H1 (cell line): Measurements from ENCODE around the gene RETREG1. TPM values are rescaled to one million over a fixed set of nuclear protein-coding genes. Genes with fewer than 3 reads are reported as not detected.

ENCODE experiments used
- CTCF ChIA-PET: fragments of 300-600 bp; sonication (Branson Sonifier 250); formaldehyde crosslinking; loops from one replicate; lab custom pipeline; 2021; ENCODE audit not compliant: partially characterized antibody; lab: Charles Lee
- POLR2A ChIA-PET: fragments of 300-600 bp; sonication (Branson Sonifier 250); formaldehyde crosslinking; loops from one replicate; lab custom pipeline; 2021; ENCODE audit warnings: inconsistent platforms; ENCODE audit not compliant: partially characterized antibody; lab: Charles Lee
- DNase-seq, 2 experiments: peaks; one replicate each; pipeline versions ENCODE4 v3.0.0 to v3.0.0-alpha.2; 2010 to 2022; ENCODE audit warnings: low spot score in 2 of 2, low read depth in 1 of 2, mixed read lengths in 1 of 2
- FAIRE-seq: peaks from 2 replicates; lab custom pipeline; 2011; peaks lifted over from hg19 to GRCh38; lab: Jason Lieb, UNC
- H2AFZ ChIP-seq: 2 replicates; pipeline ENCODE4 v1.8.1; 2012; ENCODE audit warnings: low read length, inconsistent platforms
- H2AK5ac ChIP-seq: 2 replicates; pipeline ENCODE4 v1.6.1; 2013; ENCODE audit warnings: low read depth, low read length
- H2BK120ac ChIP-seq: replicated peaks from 2 replicates; pipeline ENCODE3; 2013; ENCODE audit warnings: low read depth, low read length, inconsistent platforms
- H2BK12ac ChIP-seq: 2 replicates; pipeline ENCODE4 v1.6.1; 2013; ENCODE audit warnings: low read depth, low read length
- H2BK15ac ChIP-seq: 2 replicates; pipeline ENCODE4 v1.6.1; 2013; ENCODE audit warnings: low read length
- H2BK20ac ChIP-seq: 2 replicates; pipeline ENCODE4 v1.6.1; 2013; ENCODE audit warnings: low read length
- H2BK5ac ChIP-seq: 2 replicates; pipeline ENCODE4 v1.6.1; 2013; ENCODE audit warnings: low read depth, low read length
- H3K14ac ChIP-seq: 2 replicates; pipeline ENCODE4 v1.6.1; 2013; ENCODE audit warnings: inconsistent platforms; ENCODE audit not compliant: insufficient read length
- H3K18ac ChIP-seq: 2 replicates; pipeline ENCODE4 v1.6.1; 2013; ENCODE audit warnings: low read length; ENCODE audit errors: extremely low read depth
- H3K23ac ChIP-seq: 2 replicates; pipeline ENCODE4 v1.6.1; 2013; ENCODE audit warnings: inconsistent platforms; ENCODE audit not compliant: insufficient read length
- H3K23me2 ChIP-seq: 2 replicates; pipeline ENCODE4 v1.6.1; 2013; ENCODE audit warnings: low read depth, low read length
- H3K27ac ChIP-seq: 2 replicates; pipeline ENCODE4 v1.6.1; 2011; ENCODE audit warnings: low read depth, low read length, inconsistent platforms
- H3K27me3 ChIP-seq, 4 experiments: replicated peaks in 1 of 4; 1 replicate in 1 of 4; 2 replicates in 3 of 4; pipeline versions ENCODE4 v1.6.1 to v1.8.1; 2011 to 2013; ENCODE audit warnings: low read length in 3 of 4, mild to moderate bottlenecking in 3 of 4, inconsistent platforms in 2 of 4, mixed read lengths in 2 of 4, moderate library complexity in 1 of 4; ENCODE audit not compliant: control insufficient read depth in 3 of 4, insufficient read depth in 3 of 4; ENCODE audit errors: extremely low read depth in 1 of 4
- H3K36me3 ChIP-seq, 4 experiments: 2 replicates each; pipeline versions ENCODE4 v1.6.1 to v1.8.1; 2011 to 2013; ENCODE audit warnings: mild to moderate bottlenecking in 4 of 4, low read length in 3 of 4, moderate library complexity in 2 of 4, control low read depth in 1 of 4, inconsistent platforms in 1 of 4; ENCODE audit not compliant: insufficient read depth in 4 of 4, control insufficient read depth in 2 of 4
- H3K4ac ChIP-seq: replicated peaks from 2 replicates; pipeline ENCODE3; 2013; ENCODE audit warnings: low read length, low read depth, mixed read lengths, inconsistent platforms; ENCODE audit not compliant: insufficient read length
- H3K4me1 ChIP-seq, 4 experiments: replicated peaks in 1 of 4; 1 replicate in 1 of 4; 2 replicates in 3 of 4; pipeline versions ENCODE4 v1.6.1 to v1.8.1; 2011 to 2013; ENCODE audit warnings: low read length in 3 of 4, inconsistent platforms in 2 of 4, mixed read lengths in 1 of 4; ENCODE audit not compliant: insufficient read depth in 4 of 4, control insufficient read depth in 3 of 4
- H3K4me2 ChIP-seq, 2 experiments: 2 replicates each; pipeline versions ENCODE4 v1.6.1 to v1.8.1; 2011 to 2013; ENCODE audit warnings: low read depth in 2 of 2, low read length in 2 of 2, control low read depth in 1 of 2, inconsistent platforms in 1 of 2, mild to moderate bottlenecking in 1 of 2; ENCODE audit not compliant: insufficient read depth in 1 of 2
- H3K4me3 ChIP-seq, 4 experiments: fragments of 200-600, 300-600 bp in 1 of 4; sonication (generic), shearing (Covaris generic), sonication (Bioruptor Twin) in 1 of 4; 2 replicates each; pipeline versions ENCODE4 v1.5.1 to v1.8.1; 2011 to 2016; ENCODE audit warnings: low read length in 4 of 4, low read depth in 3 of 4, control low read depth in 2 of 4, inconsistent platforms in 2 of 4, mild to moderate bottlenecking in 2 of 4, mixed read lengths in 1 of 4, moderate library complexity in 1 of 4; ENCODE audit not compliant: insufficient read depth in 2 of 4; ENCODE audit errors: extremely low read depth in 1 of 4
- H3K56ac ChIP-seq: replicated peaks from 2 replicates; pipeline ENCODE3; 2013; ENCODE audit warnings: low read depth, mild to moderate bottlenecking, mixed read lengths, low read length, inconsistent platforms; ENCODE audit not compliant: insufficient read length
- H3K79me1 ChIP-seq: 2 replicates; pipeline ENCODE4 v1.6.1; 2013; ENCODE audit warnings: low read depth, low read length, control low read depth
- H3K79me2 ChIP-seq, 2 experiments: 2 replicates each; pipeline versions ENCODE4 v1.6.1 to v1.8.1; 2012 to 2013; ENCODE audit warnings: low read length in 2 of 2, mild to moderate bottlenecking in 2 of 2, inconsistent platforms in 1 of 2; ENCODE audit not compliant: insufficient read depth in 2 of 2, control insufficient read depth in 1 of 2
- H3K9ac ChIP-seq, 4 experiments: replicated peaks in 1 of 4; 1 replicate in 1 of 4; 2 replicates in 3 of 4; pipeline versions ENCODE4 v1.6.1 to v1.8.1; 2011 to 2013; ENCODE audit warnings: low read depth in 3 of 4, low read length in 3 of 4, control low read depth in 2 of 4, mild to moderate bottlenecking in 2 of 4, moderate library complexity in 2 of 4, inconsistent platforms in 1 of 4; ENCODE audit errors: extremely low read depth in 1 of 4
- H3K9me3 ChIP-seq, 2 experiments: 2 replicates each; pipeline versions ENCODE4 v1.6.1 to v1.8.1; 2012 to 2013; ENCODE audit warnings: mild to moderate bottlenecking in 2 of 2, moderate library complexity in 2 of 2, control low read depth in 1 of 2, inconsistent platforms in 1 of 2, low read depth in 1 of 2, low read length in 1 of 2, mixed read lengths in 1 of 2; ENCODE audit not compliant: insufficient read depth in 2 of 2
- H4K20me1 ChIP-seq, 2 experiments: replicated peaks in 1 of 2; 2 replicates each; pipeline versions ENCODE3 to v1.8.1; 2011 to 2013; ENCODE audit warnings: inconsistent platforms in 2 of 2, low read length in 2 of 2, mild to moderate bottlenecking in 1 of 2; ENCODE audit not compliant: insufficient read depth in 2 of 2, control insufficient read depth in 1 of 2
- H4K5ac ChIP-seq: 2 replicates; pipeline ENCODE4 v1.6.1; 2013; ENCODE audit warnings: low read length, low read depth, mixed read lengths, inconsistent platforms; ENCODE audit not compliant: insufficient read length
- H4K8ac ChIP-seq: 2 replicates; pipeline ENCODE4 v1.8.0; 2013; ENCODE audit warnings: mild to moderate bottlenecking, moderate library complexity, low read length, inconsistent platforms; ENCODE audit not compliant: insufficient read depth; ENCODE audit errors: extremely low read depth
- H4K91ac ChIP-seq: replicated peaks from 2 replicates; pipeline ENCODE3; 2013; ENCODE audit warnings: low read length, mixed read lengths, inconsistent platforms; ENCODE audit not compliant: insufficient read length
- NRF1 ChIP-seq: IDR thresholded peaks from 2 replicates; pipeline ENCODE4 v1.6.1; 2011; ENCODE audit warnings: mild to moderate bottlenecking, low read depth, low read length, improper control_type of control experiment
- WGBS, 2 experiments: shearing (Covaris generic) in 1 of 2; methylation state at CpG; one replicate each; pipeline versions ENCODE4 v1.1.6 to v1.1.7; 2013 to 2015; ENCODE audit warnings: low lambda C conversion rate in 2 of 2, mixed read lengths in 2 of 2, inconsistent platforms in 1 of 2, low coverage in 1 of 2, missing lambda C conversion rate in 1 of 2; ENCODE audit not compliant: insufficient replicate concordance in 2 of 2, insufficient coverage in 1 of 2, insufficient read length in 1 of 2; ENCODE audit errors: extremely low coverage in 1 of 2, missing lambda C conversion rate in 1 of 2; 5-methylcytosine and 5-hydroxymethylcytosine counted together
- polyA plus RNA-seq, 7 experiments: library from polyadenylated mRNA; depleted of rRNA in 3 of 7; stranded (reverse) in 5 of 7; unstranded in 2 of 7; fragments of >200 nt in 5 of 7; fragments of 200-250 nt in 2 of 7; gene quantifications; 1 replicate in 5 of 7; 2 replicates in 1 of 7; 4 replicates in 1 of 7; pipeline versions ENCODE4 v1.2.1 to v1.2.3, GENCODE V29; 2011 to 2013; ENCODE audit warnings: missing spikeins in 2 of 7, mixed read lengths in 2 of 7
- total RNA-seq: library from RNA; stranded (reverse); fragmentation: NEBNext Ultra II Directional; extraction: Animal tissue kit (Norgen Biotek cat#: 25700); gene quantifications from 2 replicates; pipeline ENCODE4 v1.2.1, GENCODE V29; 2021

Gene RETREG1
- total and polyA plus RNA-seq, 2 of the 8 experiments (the other 6 are each of a cell fraction or from before 2014, with no cell fraction given), result 0.62 to 1.9 TPM

GRCh38 chr5:16603701-16604100, 13.1 kb downstream of the RETREG1 start:
- POLR2A ChIA-PET, result no interaction called here
- H2BK15ac ChIP-seq, result no peak overlapping the region
- no peak overlapping the region for H3K27ac ChIP-seq
- H2AFZ ChIP-seq, result no peak overlapping the region
- H4K91ac ChIP-seq, result no peak overlapping the region
- no peaks in the 10 kb centered on the region for H3K36me3 ChIP-seq
- no peak for DNase-seq
- no peaks in the 10 kb centered on the region for H4K20me1 ChIP-seq
- no peak overlapping the region for H3K9ac ChIP-seq
- H3K18ac ChIP-seq, result no peak overlapping the region
- no peak overlapping the region for H2BK120ac ChIP-seq
- no peak for TF ChIP-seq NRF1
- TF ChIP-seq, all 59 proteins: peak for 0
- Histone ChIP-seq H3K23me2 (no peaks in the 10 kb centered on the region), H3K79me1 (no peaks in the 10 kb centered on the region), H4K8ac (no peak overlapping the region), H3K9me3 (no peaks in the 10 kb centered on the region), H2AK5ac (no peak overlapping the region), H3K14ac (no peak overlapping the region), H2BK5ac (no peak overlapping the region), H3K4me2 (no peak overlapping the region), H3K79me2 (no peaks in the 10 kb centered on the region), H2BK12ac (peak overlapping the region; percentile 27; the same call in 1 of the 2 replicates), H3K4ac (no peak overlapping the region), H3K56ac (no peak overlapping the region), H3K4me3 (no peak overlapping the region), H2BK20ac (no peak overlapping the region), H3K27me3 (no peaks in the 10 kb centered on the region), H3K4me1 (no peaks in the 10 kb centered on the region), H3K23ac (no peak overlapping the region), H4K5ac (no peak overlapping the region)
- no peak for FAIRE-seq
- CTCF ChIA-PET, result interaction anchor here (0.6 to 2.5 kb wide), 4 partner anchors 9 to 191 kb away, joined by 3 to 15 read pairs (median 5); no protein-coding TSS in a partner anchor
- 78% methylated on average over 6 of the region's 6 CpGs; no CpG with 5 or more reads in 1 of the 2 experiments for WGBS, 2 experiments
